A549 treated with DMSO at 1 μM for 4 hours (cell line): ENCODE data around the gene PSG7. TPM values are rescaled to one million over a fixed set of nuclear protein-coding genes. Genes with fewer than 3 reads are reported as not detected.

ENCODE experiments used
- total RNA-seq: library from RNA; stranded (reverse); fragments of 200-300 nt; extraction: Qiagen RNA extraction; gene quantifications from 5 replicates; pipeline ENCODE4 v1.2.3, GENCODE V29; 2022; ENCODE audit warnings: low read depth

Gene PSG7
- total RNA-seq, result 0.06 to 0.26 TPM (median 0.09 TPM) in 5 replicates

GRCh38 chr19:42937107-42937506 is at the start of gene PSG7:
PSG7 (minus strand) TSS chr19:42937207; CDS start chr19:42937076, 131 bp downstream.

GRCh38 chr19:42917634-42918033 is 19.4 kb downstream of the PSG7 start, which contains the start of gene PSG6:
PSG6 (minus strand) TSS chr19:42917894; CDS start chr19:42917792, 102 bp downstream.

GRCh38 chr19:42879613-42880012 is 57.4 kb downstream of the PSG7 start, which contains the start of gene PSG1:
PSG1 (minus strand) TSS chr19:42879713; CDS start chr19:42879581, 132 bp downstream.

Other genes starting within 250 kb of the PSG7 start
- gene PSG3, start 196.7 kb downstream of the PSG7 start, total RNA-seq, result 0.11 to 0.18 TPM (median 0.14 TPM) in 4 of 5 replicates, not detected in the other
- 0.13 to 0.28 TPM (median 0.17 TPM) in 5 replicates for gene PSG8, start 171.5 kb downstream of the PSG7 start, total RNA-seq
- 0.21 to 0.52 TPM (median 0.33 TPM) in 5 replicates for gene PSG1, start 57.5 kb downstream of the PSG7 start, total RNA-seq
- gene PSG6, start 19.3 kb downstream of the PSG7 start, total RNA-seq, result 0.06 to 0.13 TPM in 2 of 5 replicates, not detected in the others
- not detected in 5 replicates for gene PSG11, start 89.3 kb upstream of the PSG7 start, total RNA-seq
- 0.05 TPM in 1 of 5 replicates, not detected in the others for gene PSG2, start 145.5 kb upstream of the PSG7 start, total RNA-seq
- gene PSG5, start 249.3 kb upstream of the PSG7 start, total RNA-seq, result 0.53 to 1.3 TPM (median 0.66 TPM) in 5 replicates